HEK293T (cell line): ENCODE results near the gene OCA2.

ENCODE experiments used
- HDGF ChIP-seq: fragments of 450-650 bp; IDR thresholded peaks from 2 replicates; pipeline ENCODE4 v1.6.1; 2017; ENCODE audit warnings: antibody characterized with exemption, borderline replicate concordance
- NFRKB ChIP-seq: fragments of 450-650 bp; IDR thresholded peaks from 2 replicates; pipeline ENCODE4 v1.6.1; 2016; ENCODE audit warnings: mild to moderate bottlenecking, moderate library complexity

DNA sequence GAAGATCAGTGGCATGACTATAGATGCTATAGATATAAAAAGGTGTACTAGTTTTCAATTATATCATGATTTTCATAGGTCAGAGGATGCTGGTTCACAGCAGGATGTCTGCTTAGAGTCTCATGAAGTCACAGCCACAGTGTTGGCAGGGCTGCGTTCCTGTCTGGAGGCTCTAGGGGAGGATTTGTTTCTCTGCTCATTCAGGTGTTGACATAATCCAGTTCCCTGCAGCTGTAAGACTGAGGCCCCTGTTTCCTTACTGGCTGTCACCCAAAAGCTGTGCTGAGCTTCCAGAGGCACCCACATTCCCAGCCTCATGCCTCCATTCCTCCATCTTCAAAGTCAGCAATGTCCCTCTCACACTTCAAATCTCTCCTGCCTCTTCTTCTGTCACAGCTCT, 170.7 kb downstream of the OCA2 start:
- TF ChIP-seq NFRKB = no peak
- TF ChIP-seq HDGF = no peak
